HEK293T (cell line): ENCODE results near the gene PAQR7.

Experiments
- CTCF ChIA-PET: fragments of 350-600 bp; formaldehyde crosslinking; extraction: SDS; loops from one replicate; lab custom pipeline; 2021; ENCODE audit warnings: antibody characterized with exemption, inconsistent platforms; lab: Yijun Ruan, JAX
- POLR2A ChIA-PET: fragments of 350-600 bp; formaldehyde crosslinking; extraction: SDS; loops from one replicate; lab custom pipeline; 2020; ENCODE audit warnings: antibody characterized with exemption, inconsistent platforms; lab: Yijun Ruan, JAX
- DNase-seq: peaks from one replicate; pipeline ENCODE4 v3.0.0; 2012; ENCODE audit warnings: mixed read lengths; ENCODE audit errors: extremely low spot score
- ARNT ChIP-seq: fragments of 450-650 bp; IDR thresholded peaks from 2 replicates; pipeline ENCODE4 v1.6.1; 2017; ENCODE audit warnings: mild to moderate bottlenecking
- BHLHE40 ChIP-seq: fragments of 450-650 bp; IDR thresholded peaks from 2 replicates; pipeline ENCODE4 v1.6.1; 2016; ENCODE audit warnings: mild to moderate bottlenecking, moderate library complexity, borderline replicate concordance
- CTBP1 ChIP-seq: fragments of 450-650 bp; IDR thresholded peaks from 2 replicates; pipeline ENCODE4 v1.6.1; 2016; ENCODE audit warnings: borderline replicate concordance
- ELF4 ChIP-seq: fragments of 450-650 bp; IDR thresholded peaks from 2 replicates; pipeline ENCODE4 v1.6.1; 2017; ENCODE audit warnings: antibody characterized with exemption
- FOXA1 ChIP-seq: fragments of 450-650 bp; IDR thresholded peaks from 2 replicates; pipeline ENCODE4 v1.6.1; 2016; ENCODE audit warnings: mild to moderate bottlenecking
- FOXK2 ChIP-seq: fragments of 450-650 bp; IDR thresholded peaks from 2 replicates; pipeline ENCODE4 v1.6.1; 2016; ENCODE audit warnings: mild to moderate bottlenecking
- FOXM1 ChIP-seq: fragments of 450-650 bp; IDR thresholded peaks from 2 replicates; pipeline ENCODE4 v1.6.1; 2017; ENCODE audit warnings: mild to moderate bottlenecking, borderline replicate concordance
- HDGF ChIP-seq: fragments of 450-650 bp; IDR thresholded peaks from 2 replicates; pipeline ENCODE4 v1.6.1; 2017; ENCODE audit warnings: antibody characterized with exemption, borderline replicate concordance
- L3MBTL2 ChIP-seq: fragments of 450-650 bp; conservative IDR thresholded peaks from 2 replicates; pipeline ENCODE4 v1.6.1; 2016; ENCODE audit warnings: mild to moderate bottlenecking
- LEF1 ChIP-seq: fragments of 450-650 bp; IDR thresholded peaks from 2 replicates; pipeline ENCODE4 v1.6.1; 2017; ENCODE audit warnings: mild to moderate bottlenecking, borderline replicate concordance
- NFRKB ChIP-seq: fragments of 450-650 bp; IDR thresholded peaks from 2 replicates; pipeline ENCODE4 v1.6.1; 2016; ENCODE audit warnings: mild to moderate bottlenecking, moderate library complexity
- PKNOX1 ChIP-seq: fragments of 450-650 bp; IDR thresholded peaks from 2 replicates; pipeline ENCODE4 v1.6.1; 2016
- SP1 ChIP-seq: fragments of 450-650 bp; IDR thresholded peaks from 2 replicates; pipeline ENCODE4 v1.6.1; 2017
- SUZ12 ChIP-seq: fragments of 450-650 bp; IDR thresholded peaks from 2 replicates; pipeline ENCODE4 v1.6.1; 2016; ENCODE audit warnings: mild to moderate bottlenecking
- TARDBP ChIP-seq: fragments of 450-650 bp; IDR thresholded peaks from 2 replicates; pipeline ENCODE4 v1.6.1; 2016
- ZNF384 ChIP-seq: fragments of 450-650 bp; IDR thresholded peaks from 2 replicates; pipeline ENCODE4 v1.6.1; 2016

PAQR7 gene

GRCh38 chr1:25871704-25872494 is 3.6 kb downstream of the PAQR7 start:
- no peak for TF ChIP-seq FOXM1
- TF ChIP-seq ELF4, result no peak
- no peak for TF ChIP-seq ARNT
- TF ChIP-seq CTBP1, result no peak
- no peak for TF ChIP-seq PKNOX1
- no peak for TF ChIP-seq BHLHE40
- TF ChIP-seq LEF1, result no peak
- TF ChIP-seq TARDBP, result no peak
- TF ChIP-seq ZNF384, result no peak
- TF ChIP-seq L3MBTL2, result no peak
- TF ChIP-seq FOXK2, result no peak
- TF ChIP-seq NFRKB, result no peak
- CTCF ChIA-PET, result no interaction called here
- POLR2A ChIA-PET, result no interaction called here
- DNase-seq, result no peak

- TF ChIP-seq L3MBTL2 (no peak), HDGF (no peak), ELF4 (no peak), ARNT (no peak), PKNOX1 (no peak)
- CTCF ChIA-PET, result interaction anchor here (1.0 kb wide), 1 partner anchor 127 kb away, joined by 3 read pairs; the partner anchor contains the start of gene PAFAH2
- POLR2A ChIA-PET, result interaction anchor here (1.0 kb wide), 1 partner anchor 40 kb away, joined by 3 read pairs; no protein-coding TSS in a partner anchor
- no peak for DNase-seq
These were observed 4.3 kb downstream of the PAQR7 start for GRCh38 chr1:25871086-25871703.

GRCh38 chr1:25870614-25871013 is 4.9 kb downstream of the PAQR7 start:
- no peak for DNase-seq
- TF ChIP-seq ELF4, result no peak
- TF ChIP-seq NFRKB, result no peak
- no peak for TF ChIP-seq ARNT
- no peak for TF ChIP-seq SUZ12
- TF ChIP-seq FOXK2, result no peak
- no peak for TF ChIP-seq FOXA1
- no peak for TF ChIP-seq ZNF384
- TF ChIP-seq LEF1, result no peak
- TF ChIP-seq PKNOX1, result no peak
- TF ChIP-seq L3MBTL2, result no peak
- no peak for TF ChIP-seq SP1
- TF ChIP-seq TARDBP, result no peak
- TF ChIP-seq BHLHE40, result no peak
- no peak for TF ChIP-seq HDGF
- no peak for TF ChIP-seq FOXM1
- TF ChIP-seq CTBP1, result no peak
- ChIA-PET CTCF (interaction anchor here (1.0 kb wide), 1 partner anchor 127 kb away, joined by 3 read pairs; the partner anchor contains the start of gene PAFAH2), POLR2A (interaction anchor here (1.0 kb wide), 1 partner anchor 39 kb away, joined by 3 read pairs; no protein-coding TSS in a partner anchor)

- no peak for TF ChIP-seq LEF1
- no peak for TF ChIP-seq ARNT
- no peak for TF ChIP-seq SP1
- no peak for TF ChIP-seq PKNOX1
- no peak for TF ChIP-seq FOXM1
- no peak for TF ChIP-seq ZNF384
- TF ChIP-seq TARDBP, result no peak
- TF ChIP-seq BHLHE40, result no peak
- TF ChIP-seq FOXA1, result no peak
- no peak for TF ChIP-seq SUZ12
- TF ChIP-seq ELF4, result no peak
- no peak for TF ChIP-seq HDGF
- TF ChIP-seq L3MBTL2, result no peak
- TF ChIP-seq CTBP1, result no peak
- no peak for TF ChIP-seq NFRKB
- no peak for TF ChIP-seq FOXK2
- no peak for DNase-seq
- ChIA-PET CTCF (interaction anchor here (1.0 kb wide), 1 partner anchor 128 kb away, joined by 3 read pairs; the partner anchor contains the start of gene PAFAH2), POLR2A (interaction anchor here (1.0 kb wide), 1 partner anchor 39 kb away, joined by 3 read pairs; no protein-coding TSS in a partner anchor)
These were observed 5.5 kb downstream of the PAQR7 start for GRCh38 chr1:25869909-25870606.
